Mesendoderm (in vitro differentiated cells): ENCODE data around the gene PARD3B.

Source experiments
- DNase-seq: peaks from one replicate; pipeline ENCODE4 v3.0.0; 2013
- H2AK5ac ChIP-seq: 2 replicates; pipeline ENCODE4 v1.6.1; 2013; ENCODE audit warnings: low read length, inconsistent platforms
- H2BK120ac ChIP-seq: 2 replicates; pipeline ENCODE4 v1.6.1; 2013; ENCODE audit warnings: low read depth, mild to moderate bottlenecking, low read length, moderate library complexity, mixed read lengths
- H2BK15ac ChIP-seq: replicated peaks from 2 replicates; pipeline ENCODE4 v1.6.1; 2013; ENCODE audit warnings: low read depth, mild to moderate bottlenecking, moderate library complexity
- H2BK5ac ChIP-seq: 2 replicates; pipeline ENCODE4 v1.6.1; 2013; ENCODE audit warnings: low read length, inconsistent platforms
- H3K18ac ChIP-seq: 2 replicates; pipeline ENCODE4 v1.6.1; 2013; ENCODE audit warnings: mild to moderate bottlenecking, low read length, mixed read lengths
- H3K23ac ChIP-seq: one replicate; pipeline ENCODE4 v1.6.1; 2013; ENCODE audit warnings: low read length
- H3K27ac ChIP-seq: 2 replicates; pipeline ENCODE4 v1.5.1; 2013; ENCODE audit warnings: low read depth, mild to moderate bottlenecking, inconsistent platforms, low read length, moderate library complexity
- H3K27me3 ChIP-seq: 2 replicates; pipeline ENCODE4 v1.6.1; 2013; ENCODE audit warnings: low read length, control low read depth, mild to moderate bottlenecking, inconsistent platforms; ENCODE audit not compliant: insufficient read depth, poor library complexity
- H3K36me3 ChIP-seq: 2 replicates; pipeline ENCODE4 v1.6.1; 2013; ENCODE audit warnings: low read length, inconsistent platforms; ENCODE audit not compliant: control insufficient read depth, insufficient read depth
- H3K4ac ChIP-seq: one replicate; pipeline ENCODE4 v1.6.1; 2013; ENCODE audit warnings: low read depth, mild to moderate bottlenecking, low read length, moderate library complexity
- H3K4me1 ChIP-seq: 2 replicates; pipeline ENCODE4 v1.6.1; 2013; ENCODE audit warnings: low read depth, low read length, inconsistent platforms; ENCODE audit not compliant: control insufficient read depth
- H3K4me2 ChIP-seq: 2 replicates; pipeline ENCODE4 v1.6.1; 2013; ENCODE audit warnings: low read length
- H3K4me3 ChIP-seq: 2 replicates; pipeline ENCODE4 v1.5.1; 2013; ENCODE audit warnings: mild to moderate bottlenecking, low read length
- H3K56ac ChIP-seq: one replicate; pipeline ENCODE4 v1.6.1; 2013; ENCODE audit warnings: low read length
- H3K79me1 ChIP-seq: 2 replicates; pipeline ENCODE4 v1.6.1; 2013; ENCODE audit warnings: low read length, inconsistent platforms
- H3K79me2 ChIP-seq: 2 replicates; pipeline ENCODE4 v1.6.1; 2013; ENCODE audit warnings: mild to moderate bottlenecking, low read length; ENCODE audit not compliant: control insufficient read depth, insufficient read depth
- H3K9ac ChIP-seq: 2 replicates; pipeline ENCODE4 v1.6.1; 2013; ENCODE audit warnings: low read length, inconsistent platforms
- H4K5ac ChIP-seq: one replicate; pipeline ENCODE4 v1.6.1; 2013; ENCODE audit warnings: low read length
- H4K8ac ChIP-seq: one replicate; pipeline ENCODE4 v1.6.1; 2013; ENCODE audit warnings: low read depth, mild to moderate bottlenecking, control low read depth, low read length, moderate library complexity
- WGBS: extraction: QIAGEN DNeasy Blood & Tissue Kit; methylation state at CpG from one replicate; pipeline ENCODE4 v1.1.7; 2013; ENCODE audit warnings: low lambda C conversion rate, missing lambda C conversion rate; ENCODE audit not compliant: insufficient coverage; ENCODE audit errors: extremely low coverage; 5-methylcytosine and 5-hydroxymethylcytosine counted together

Gene PARD3B

GRCh38 chr2:205273148-205273547, 727.9 kb downstream of the PARD3B start:
- Histone ChIP-seq H2BK15ac (no peak overlapping the region), H3K23ac (no peak overlapping the region), H3K27me3 (no peaks in the 10 kb centered on the region), H2BK120ac (no peak overlapping the region), H3K4ac (no peak overlapping the region), H3K36me3 (no peaks in the 10 kb centered on the region), H3K4me2 (no peak overlapping the region), H3K9ac (no peak overlapping the region), H3K79me2 (no peaks in the 10 kb centered on the region), H2AK5ac (no peak overlapping the region), H3K4me3 (no peak overlapping the region), H3K56ac (no peak overlapping the region), H3K18ac (no peak overlapping the region), H4K8ac (no peak overlapping the region), H2BK5ac (no peak overlapping the region), H4K5ac (no peak overlapping the region), H3K27ac (no peak overlapping the region), H3K4me1 (no peaks in the 10 kb centered on the region), H3K79me1 (no peaks in the 10 kb centered on the region)
- WGBS = no CpG with 5 or more reads among the region's 2 CpGs
- peak; percentile 21 for DNase-seq

GRCh38 chr2:205273627-205274026, 728.4 kb downstream of the PARD3B start:
- Histone ChIP-seq H3K27me3 (no peaks in the 10 kb centered on the region), H3K4me1 (no peaks in the 10 kb centered on the region), H4K5ac (no peak overlapping the region), H3K4ac (no peak overlapping the region), H4K8ac (no peak overlapping the region), H3K56ac (no peak overlapping the region), H3K9ac (no peak overlapping the region), H3K4me3 (no peak overlapping the region), H2BK15ac (no peak overlapping the region), H3K4me2 (no peak overlapping the region), H3K18ac (no peak overlapping the region), H3K23ac (no peak overlapping the region), H3K79me1 (no peaks in the 10 kb centered on the region), H3K79me2 (no peaks in the 10 kb centered on the region), H3K27ac (no peak overlapping the region), H3K36me3 (no peaks in the 10 kb centered on the region), H2BK120ac (no peak overlapping the region), H2AK5ac (no peak overlapping the region), H2BK5ac (no peak overlapping the region)
- no peak for DNase-seq
- WGBS = no CpG with 5 or more reads among the region's 3 CpGs

GRCh38 chr2:205274801-205275200, 729.5 kb downstream of the PARD3B start:
- Histone ChIP-seq H3K56ac (no peak overlapping the region), H4K5ac (no peak overlapping the region), H3K27ac (no peak overlapping the region), H3K4me3 (no peak overlapping the region), H2BK5ac (no peak overlapping the region), H3K23ac (no peak overlapping the region), H2AK5ac (no peak overlapping the region), H3K27me3 (no peaks in the 10 kb centered on the region), H3K79me1 (no peaks in the 10 kb centered on the region), H3K4me1 (no peaks in the 10 kb centered on the region), H3K36me3 (no peaks in the 10 kb centered on the region), H3K4me2 (no peak overlapping the region), H4K8ac (no peak overlapping the region), H2BK120ac (no peak overlapping the region), H3K18ac (no peak overlapping the region), H2BK15ac (no peak overlapping the region), H3K4ac (no peak overlapping the region), H3K9ac (no peak overlapping the region), H3K79me2 (no peaks in the 10 kb centered on the region)
- WGBS = no CpG with 5 or more reads among the region's 3 CpGs
- DNase-seq = no peak

- Histone ChIP-seq H3K27ac (no peak overlapping the region), H3K56ac (no peak overlapping the region), H3K4me2 (no peak overlapping the region), H3K79me2 (no peaks in the 10 kb centered on the region), H2BK15ac (peak overlapping the region; percentile 12), H3K4me1 (no peaks in the 10 kb centered on the region), H3K79me1 (no peaks in the 10 kb centered on the region), H4K5ac (no peak overlapping the region), H2BK120ac (peak overlapping the region; percentile 36), H2AK5ac (no peak overlapping the region), H3K23ac (no peak overlapping the region), H3K9ac (no peak overlapping the region), H3K18ac (peak overlapping the region; percentile 84), H3K27me3 (no peaks in the 10 kb centered on the region), H4K8ac (no peak overlapping the region), H2BK5ac (no peak overlapping the region), H3K36me3 (no peaks in the 10 kb centered on the region), H3K4ac (no peak overlapping the region), H3K4me3 (no peak overlapping the region)
- peak; percentile 50 for DNase-seq
- no CpG with 5 or more reads among the region's 11 CpGs for WGBS
Measured at GRCh38 chr2:205276116-205276777, 731.0 kb downstream of the PARD3B start.

- Histone ChIP-seq H3K4me1 (no peaks in the 10 kb centered on the region), H3K79me1 (no peaks in the 10 kb centered on the region), H3K18ac (no peak overlapping the region), H2AK5ac (no peak overlapping the region), H3K4me3 (no peak overlapping the region), H3K79me2 (no peaks in the 10 kb centered on the region), H3K36me3 (no peaks in the 10 kb centered on the region), H3K23ac (no peak overlapping the region), H3K27ac (no peak overlapping the region), H3K4ac (no peak overlapping the region), H4K8ac (no peak overlapping the region), H3K56ac (no peak overlapping the region), H3K4me2 (no peak overlapping the region), H2BK5ac (no peak overlapping the region), H3K27me3 (no peaks in the 10 kb centered on the region), H3K9ac (no peak overlapping the region), H4K5ac (no peak overlapping the region), H2BK120ac (no peak overlapping the region), H2BK15ac (no peak overlapping the region)
- DNase-seq = no peak
- whole genome bisulfite sequencing = no CpG with 5 or more reads among the region's 5 CpGs
Measured at GRCh38 chr2:205280596-205281236, 735.4 kb downstream of the PARD3B start.
